B cell (primary cell): ENCODE data around the gene HEXB.

ENCODE experiments used
- EZH2 ChIP-seq: IDR thresholded peaks from 2 replicates; pipeline ENCODE4 v1.6.1; 2012; ENCODE audit warnings: borderline replicate concordance, low read depth, mild to moderate bottlenecking, moderate library complexity, low read length; ENCODE audit not compliant: insufficient read depth, poor library complexity, severe bottlenecking
- TF ChIP-seq, protein P1 (sequence below): fragments of 200-600 bp; IDR thresholded peaks from one replicate; pipeline ENCODE4 v1.8.0; 2022; ENCODE audit warnings: antibody characterized with exemption, mild to moderate bottlenecking

DNA sequence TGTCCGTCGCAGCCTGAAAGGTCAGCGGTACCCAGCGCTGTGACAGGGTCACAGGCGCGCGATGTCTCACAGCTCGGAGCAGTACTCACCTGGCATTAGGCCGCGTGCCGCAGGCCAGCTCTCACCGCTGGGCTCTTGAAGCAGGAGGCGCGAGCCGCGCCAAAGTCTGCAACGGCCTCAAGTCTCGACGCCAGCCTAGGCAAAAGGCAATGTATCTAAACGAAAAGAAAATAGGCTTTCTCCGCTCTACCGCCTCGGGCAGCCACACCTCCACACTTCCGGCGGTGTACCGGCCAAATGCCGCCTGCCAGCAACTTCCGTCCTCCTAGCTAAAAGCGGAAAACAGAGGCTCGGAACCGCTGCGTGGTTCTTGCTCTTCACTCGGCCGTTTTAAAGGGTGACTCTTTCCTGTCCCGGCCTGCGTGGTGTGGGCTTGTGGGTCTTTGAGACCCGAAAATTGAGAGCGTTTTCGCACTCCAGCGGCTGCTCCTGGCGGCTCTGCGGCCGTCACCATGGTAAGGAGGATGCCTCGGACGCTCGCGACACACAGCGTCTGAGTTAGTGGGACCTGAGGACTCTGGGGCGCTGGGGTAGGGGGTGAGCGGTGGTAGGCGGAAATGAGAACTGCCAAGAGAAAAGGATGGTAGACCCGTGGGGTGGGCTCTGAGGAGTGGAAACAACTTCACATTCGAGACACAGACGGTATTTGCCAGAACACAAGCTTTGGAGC lies 82.0 kb downstream of the HEXB start, which contains the start of the genes GFM2 and NSA2:
- TF ChIP-seq, protein P1, sequence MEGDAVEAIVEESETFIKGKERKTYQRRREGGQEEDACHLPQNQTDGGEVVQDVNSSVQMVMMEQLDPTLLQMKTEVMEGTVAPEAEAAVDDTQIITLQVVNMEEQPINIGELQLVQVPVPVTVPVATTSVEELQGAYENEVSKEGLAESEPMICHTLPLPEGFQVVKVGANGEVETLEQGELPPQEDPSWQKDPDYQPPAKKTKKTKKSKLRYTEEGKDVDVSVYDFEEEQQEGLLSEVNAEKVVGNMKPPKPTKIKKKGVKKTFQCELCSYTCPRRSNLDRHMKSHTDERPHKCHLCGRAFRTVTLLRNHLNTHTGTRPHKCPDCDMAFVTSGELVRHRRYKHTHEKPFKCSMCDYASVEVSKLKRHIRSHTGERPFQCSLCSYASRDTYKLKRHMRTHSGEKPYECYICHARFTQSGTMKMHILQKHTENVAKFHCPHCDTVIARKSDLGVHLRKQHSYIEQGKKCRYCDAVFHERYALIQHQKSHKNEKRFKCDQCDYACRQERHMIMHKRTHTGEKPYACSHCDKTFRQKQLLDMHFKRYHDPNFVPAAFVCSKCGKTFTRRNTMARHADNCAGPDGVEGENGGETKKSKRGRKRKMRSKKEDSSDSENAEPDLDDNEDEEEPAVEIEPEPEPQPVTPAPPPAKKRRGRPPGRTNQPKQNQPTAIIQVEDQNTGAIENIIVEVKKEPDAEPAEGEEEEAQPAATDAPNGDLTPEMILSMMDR: no peak
- no peak for TF ChIP-seq EZH2
